HFFc6 (cell line): Measurements from ENCODE around the gene ASTN2. TPM values are rescaled to one million over a fixed set of nuclear protein-coding genes. Genes with fewer than 3 reads are reported as not detected.

Experiments
- DNase-seq: peaks from one replicate; pipeline ENCODE4 v3.0.0-alpha.2; 2018
- H3K27ac Mint-ChIP-seq: 2 replicates; pipeline ENCODE4 v1.8.0; 2020; ENCODE audit warnings: mild to moderate bottlenecking, mixed read lengths
- H3K27me3 Mint-ChIP-seq: 2 replicates; pipeline ENCODE4 v1.8.0; 2021; ENCODE audit warnings: mild to moderate bottlenecking, moderate library complexity, mixed read lengths; ENCODE audit not compliant: insufficient read depth
- H3K36me3 Mint-ChIP-seq: 2 replicates; pipeline ENCODE4 v1.8.0; 2021; ENCODE audit warnings: low read depth, mixed read lengths
- H3K4me1 Mint-ChIP-seq: 2 replicates; pipeline ENCODE4 v1.8.0; 2020; ENCODE audit warnings: low read depth, mixed read lengths
- H3K4me3 Mint-ChIP-seq: 2 replicates; pipeline ENCODE4 v1.8.0; 2020; ENCODE audit warnings: mild to moderate bottlenecking, moderate library complexity, mixed read lengths
- H3K9me3 Mint-ChIP-seq: 2 replicates; pipeline ENCODE4 v1.8.0; 2020; ENCODE audit warnings: mild to moderate bottlenecking, mixed read lengths
- total RNA-seq, 6 experiments: library from RNA; stranded (reverse); fragmentation: NEBNext Ultra II Directional; extraction: Animal tissue kit (Norgen Biotek cat#: 25700); gene quantifications; 2 replicates in 1 of 6; 3 replicates in 5 of 6; pipeline ENCODE4 v1.2.3, GENCODE V29; 2021
- TF ChIP-seq, protein P1 (sequence below): fragments of 200-600 bp; sonication (generic); IDR thresholded peaks from 2 replicates; pipeline ENCODE4 v1.5.0; 2021; ENCODE audit warnings: antibody characterized with exemption, mild to moderate bottlenecking

Gene ASTN2
- total RNA-seq, 6 experiments from 2014 or later, result 7.3 to 9.7 (median 8.3) TPM

DNA sequence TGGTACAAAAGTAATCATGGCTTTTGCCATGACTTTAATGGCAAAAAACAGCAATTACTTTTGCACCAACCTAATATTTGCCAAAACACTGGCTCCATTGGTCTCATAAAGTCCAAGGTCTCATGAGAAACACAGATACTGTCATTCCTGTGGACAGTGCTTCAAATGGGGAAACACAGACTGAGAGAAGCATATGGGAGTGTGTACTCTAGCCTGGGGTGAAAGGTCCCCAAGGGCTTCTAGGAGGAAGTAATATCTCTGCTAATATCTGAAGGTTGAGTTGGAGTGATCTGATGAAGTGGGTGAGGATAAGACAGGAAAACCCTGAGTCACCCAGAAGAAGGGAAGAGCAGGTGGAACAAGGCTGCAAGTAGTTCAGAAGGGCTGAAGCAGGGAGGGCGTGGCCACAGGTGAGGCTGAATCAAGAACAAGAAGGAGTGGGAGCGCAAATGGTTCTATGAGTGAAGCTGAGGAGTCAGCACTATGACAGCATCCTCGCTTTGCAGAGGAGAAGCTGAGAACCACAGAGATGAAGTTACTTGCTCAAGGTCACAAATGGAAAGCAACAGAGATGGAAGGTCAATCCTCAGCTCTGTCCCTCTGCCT lies 164.1 kb downstream of the ASTN2 start:
- TF ChIP-seq, protein P1, sequence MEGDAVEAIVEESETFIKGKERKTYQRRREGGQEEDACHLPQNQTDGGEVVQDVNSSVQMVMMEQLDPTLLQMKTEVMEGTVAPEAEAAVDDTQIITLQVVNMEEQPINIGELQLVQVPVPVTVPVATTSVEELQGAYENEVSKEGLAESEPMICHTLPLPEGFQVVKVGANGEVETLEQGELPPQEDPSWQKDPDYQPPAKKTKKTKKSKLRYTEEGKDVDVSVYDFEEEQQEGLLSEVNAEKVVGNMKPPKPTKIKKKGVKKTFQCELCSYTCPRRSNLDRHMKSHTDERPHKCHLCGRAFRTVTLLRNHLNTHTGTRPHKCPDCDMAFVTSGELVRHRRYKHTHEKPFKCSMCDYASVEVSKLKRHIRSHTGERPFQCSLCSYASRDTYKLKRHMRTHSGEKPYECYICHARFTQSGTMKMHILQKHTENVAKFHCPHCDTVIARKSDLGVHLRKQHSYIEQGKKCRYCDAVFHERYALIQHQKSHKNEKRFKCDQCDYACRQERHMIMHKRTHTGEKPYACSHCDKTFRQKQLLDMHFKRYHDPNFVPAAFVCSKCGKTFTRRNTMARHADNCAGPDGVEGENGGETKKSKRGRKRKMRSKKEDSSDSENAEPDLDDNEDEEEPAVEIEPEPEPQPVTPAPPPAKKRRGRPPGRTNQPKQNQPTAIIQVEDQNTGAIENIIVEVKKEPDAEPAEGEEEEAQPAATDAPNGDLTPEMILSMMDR, result no peak
- H3K9me3 Mint-ChIP-seq, result peaks cover 66% of the 10 kb centered on the region
- no peaks in the 10 kb centered on the region; the same call in 1 of the 2 replicates for H3K27me3 Mint-ChIP-seq
- no peak for DNase-seq
- peaks cover 5% of the 10 kb centered on the region; the same call in 1 of the 2 replicates for H3K36me3 Mint-ChIP-seq
- H3K27ac Mint-ChIP-seq, result no peak overlapping the region
- no peaks in the 10 kb centered on the region for H3K4me1 Mint-ChIP-seq
- H3K4me3 Mint-ChIP-seq, result no peak overlapping the region

DNA sequence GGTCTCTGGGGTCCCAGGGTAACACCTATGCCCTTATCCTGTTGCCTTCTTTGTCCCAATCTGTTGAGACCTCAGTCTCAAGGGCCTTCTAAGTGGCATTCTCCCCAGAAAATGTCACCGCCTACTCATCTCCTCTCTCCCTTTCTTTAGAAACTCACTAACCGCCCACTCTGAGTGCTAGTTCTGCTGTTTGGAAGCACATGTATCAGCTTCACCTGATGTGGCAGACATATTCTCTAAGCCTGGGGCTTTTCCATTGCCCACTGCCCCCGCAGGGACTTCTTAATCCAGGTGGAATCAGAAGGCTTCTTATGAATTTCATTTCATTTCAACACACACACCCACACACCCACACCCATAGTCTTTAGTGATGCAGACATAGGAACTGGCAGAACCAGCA lies 165.1 kb downstream of the ASTN2 start:
- no peak for DNase-seq
- TF ChIP-seq, protein P1, result no peak
- H3K4me1 Mint-ChIP-seq, result no peaks in the 10 kb centered on the region
- peaks cover 63% of the 10 kb centered on the region for H3K9me3 Mint-ChIP-seq
- H3K4me3 Mint-ChIP-seq, result no peak overlapping the region
- no peaks in the 10 kb centered on the region; the same call in 1 of the 2 replicates for H3K27me3 Mint-ChIP-seq
- no peak overlapping the region for H3K27ac Mint-ChIP-seq
- H3K36me3 Mint-ChIP-seq, result peaks cover 5% of the 10 kb centered on the region; the same call in 1 of the 2 replicates

DNA sequence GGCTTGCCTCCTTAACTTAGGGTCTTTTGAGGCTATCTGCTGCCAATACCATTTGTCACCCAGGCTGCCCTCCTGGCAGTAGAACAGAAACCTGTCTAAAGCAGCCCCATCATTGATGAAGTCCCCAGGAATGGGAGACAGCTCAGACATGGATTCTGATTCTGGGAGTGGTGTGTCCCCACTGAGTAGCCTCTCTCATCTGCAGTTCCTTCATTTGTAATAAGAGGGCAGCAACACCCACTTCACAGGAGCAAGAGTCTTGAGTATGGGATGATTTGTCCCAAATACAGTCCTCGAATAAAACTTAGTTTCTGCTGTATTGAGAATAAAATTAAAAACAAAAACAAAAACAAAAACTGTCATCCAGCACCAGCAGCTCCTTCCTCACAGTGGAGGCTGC lies 167.6 kb downstream of the ASTN2 start:
- peaks cover 53% of the 10 kb centered on the region for H3K9me3 Mint-ChIP-seq
- H3K27me3 Mint-ChIP-seq, result no peaks in the 10 kb centered on the region
- H3K36me3 Mint-ChIP-seq, result peaks cover 5% of the 10 kb centered on the region; the same call in 1 of the 2 replicates
- H3K4me3 Mint-ChIP-seq, result no peak overlapping the region
- TF ChIP-seq, protein P1, result no peak
- H3K4me1 Mint-ChIP-seq, result no peaks in the 10 kb centered on the region
- DNase-seq, result no peak
- no peak overlapping the region for H3K27ac Mint-ChIP-seq

DNA sequence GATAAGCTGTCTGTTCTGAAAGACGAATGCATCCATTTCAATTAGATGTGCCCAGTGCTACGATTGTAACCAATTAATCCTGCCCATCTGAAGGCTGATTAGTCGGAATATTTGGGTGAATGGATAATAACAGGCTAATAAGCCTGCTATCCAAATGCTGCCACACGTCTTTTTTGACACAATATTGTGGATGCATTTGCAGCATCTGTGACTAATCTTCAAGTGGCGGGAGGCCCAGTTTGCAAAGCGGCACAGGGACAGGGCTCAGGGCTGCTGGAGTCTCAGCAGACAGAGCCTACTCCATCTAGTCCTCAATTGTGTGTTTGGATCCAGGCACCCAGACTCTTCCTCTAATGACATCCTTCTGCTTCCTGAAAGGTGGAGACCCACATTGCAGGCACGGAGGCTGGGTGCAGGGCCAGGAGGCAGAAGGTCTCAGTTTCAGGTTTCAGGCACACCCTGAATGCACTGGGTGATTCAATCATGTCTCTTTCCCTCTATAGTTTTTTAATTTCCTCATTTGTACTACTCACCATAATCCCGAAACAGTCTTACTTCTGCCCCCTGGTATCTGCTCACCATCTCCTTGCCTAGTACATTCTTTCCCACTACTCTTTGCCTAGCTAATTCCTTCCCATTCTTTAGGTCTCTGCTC lies 169.6 kb downstream of the ASTN2 start:
- TF ChIP-seq, protein P1, result no peak
- H3K27me3 Mint-ChIP-seq, result no peaks in the 10 kb centered on the region
- peaks cover 44% of the 10 kb centered on the region for H3K9me3 Mint-ChIP-seq
- no peak for DNase-seq
- H3K27ac Mint-ChIP-seq, result no peak overlapping the region
- H3K36me3 Mint-ChIP-seq, result no peaks in the 10 kb centered on the region
- no peak overlapping the region; the same call in 1 of the 2 replicates for H3K4me3 Mint-ChIP-seq
- no peaks in the 10 kb centered on the region for H3K4me1 Mint-ChIP-seq

DNA sequence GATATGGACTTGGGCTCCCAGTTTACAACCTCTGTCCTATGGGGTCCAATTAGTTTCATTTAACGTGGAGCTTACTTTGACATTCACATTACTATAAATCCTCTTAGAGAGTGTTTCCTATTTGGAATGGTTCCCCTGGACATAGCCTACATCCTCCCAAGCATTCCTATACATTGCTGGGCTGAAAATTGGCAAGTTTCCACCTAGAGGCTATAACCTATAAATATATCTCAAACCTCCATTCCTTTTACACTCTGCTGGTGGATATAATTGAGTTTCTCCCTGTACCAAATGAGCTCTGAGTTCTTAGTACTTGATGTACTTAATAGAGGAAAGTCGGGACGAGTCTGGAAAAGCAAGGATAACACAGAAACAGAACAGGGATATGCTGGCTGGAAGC lies 172.8 kb downstream of the ASTN2 start:
- no peak overlapping the region for H3K4me3 Mint-ChIP-seq
- no peaks in the 10 kb centered on the region; the same call in 1 of the 2 replicates for H3K27me3 Mint-ChIP-seq
- H3K9me3 Mint-ChIP-seq, result peaks cover 48% of the 10 kb centered on the region
- no peaks in the 10 kb centered on the region for H3K4me1 Mint-ChIP-seq
- DNase-seq, result no peak
- TF ChIP-seq, protein P1, result no peak
- no peaks in the 10 kb centered on the region for H3K36me3 Mint-ChIP-seq
- no peak overlapping the region for H3K27ac Mint-ChIP-seq
